ENCODE measurements around the gene DAW1.

DAW1 gene

DNA sequence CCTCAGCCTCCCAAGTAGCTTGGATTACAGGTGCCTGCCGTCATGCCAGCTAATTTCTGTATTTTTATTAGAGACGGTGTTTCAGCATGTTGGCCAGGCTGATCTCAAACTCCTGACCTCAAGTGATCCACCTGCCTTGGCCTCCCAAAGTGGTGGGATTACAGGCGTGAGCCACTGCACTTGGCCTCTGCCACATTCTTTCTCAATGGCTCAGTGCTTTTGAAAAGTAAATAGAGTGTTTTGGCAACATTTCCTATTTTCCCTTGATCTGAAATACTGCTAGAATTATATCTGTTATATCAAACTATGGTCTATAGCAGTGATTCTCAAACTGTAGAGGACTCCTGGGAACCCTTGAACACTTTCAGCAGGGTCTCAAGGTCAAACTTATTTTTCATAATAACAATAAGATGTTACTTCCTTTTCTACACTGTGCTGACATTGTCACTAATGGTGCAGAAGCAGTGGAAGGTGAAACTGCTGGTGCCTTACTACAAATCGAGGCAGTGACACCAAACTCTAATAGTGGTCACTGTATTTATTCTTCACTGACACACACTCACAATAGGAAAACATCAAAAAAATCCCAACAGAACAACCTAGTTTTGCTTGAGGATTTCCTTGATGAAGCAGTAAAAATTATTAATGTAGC is 10.6 kb downstream of the DAW1 start:
- H3K4me1 ChIP-seq (ENCODE audit: control insufficient read depth, insufficient read depth, low read length) = no peaks in the 10 kb centered on the region
- no peak overlapping the region for H3K4me3 ChIP-seq (ENCODE audit: low read depth, low read length)
- no peaks in the 10 kb centered on the region for H3K27me3 ChIP-seq (ENCODE audit: control insufficient read depth, insufficient read depth, low read length)
- no peaks in the 10 kb centered on the region for H3K9me3 ChIP-seq (ENCODE audit: control insufficient read depth, insufficient read depth, low read length)
- no peak overlapping the region for H3K27ac ChIP-seq (ENCODE audit: low read depth, low read length)
- H3K9ac ChIP-seq (ENCODE audit: low read depth, low read length) = no peak overlapping the region
- H3K36me3 ChIP-seq (ENCODE audit: control insufficient read depth, insufficient read depth, low read length) = no peaks in the 10 kb centered on the region

DNA sequence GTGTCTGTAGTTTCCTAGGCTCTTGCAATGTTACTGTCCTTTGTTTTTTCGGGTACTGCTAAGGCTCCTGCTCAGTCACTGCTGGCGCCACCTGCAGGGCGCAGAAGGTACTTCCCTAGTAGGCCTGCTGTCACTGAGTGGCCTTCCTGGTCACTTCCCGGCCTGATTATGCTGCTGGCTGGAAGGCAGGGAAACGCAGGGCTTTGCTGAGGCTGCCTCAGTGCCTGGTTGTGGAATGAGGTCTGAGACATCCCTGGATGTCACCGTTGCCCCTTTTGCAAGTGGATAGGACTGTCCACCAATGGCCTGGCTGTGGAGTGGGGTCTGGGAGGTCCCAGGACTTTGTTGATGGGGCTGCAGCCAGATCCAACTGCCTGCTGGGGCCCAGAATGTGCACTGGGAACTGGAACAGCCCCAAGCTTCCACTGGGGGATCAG is 13.1 kb downstream of the DAW1 start:
- H3K27ac ChIP-seq (ENCODE audit: low read depth, low read length) = no peak overlapping the region
- H3K27me3 ChIP-seq (ENCODE audit: control insufficient read depth, insufficient read depth, low read length) = no peaks in the 10 kb centered on the region
- no peak overlapping the region for H3K9ac ChIP-seq (ENCODE audit: low read depth, low read length)
- H3K4me3 ChIP-seq (ENCODE audit: low read depth, low read length) = no peak overlapping the region
- no peaks in the 10 kb centered on the region for H3K4me1 ChIP-seq (ENCODE audit: control insufficient read depth, insufficient read depth, low read length)
- no peaks in the 10 kb centered on the region for H3K36me3 ChIP-seq (ENCODE audit: control insufficient read depth, insufficient read depth, low read length)
- H3K9me3 ChIP-seq (ENCODE audit: control insufficient read depth, insufficient read depth, low read length) = no peaks in the 10 kb centered on the region

DNA sequence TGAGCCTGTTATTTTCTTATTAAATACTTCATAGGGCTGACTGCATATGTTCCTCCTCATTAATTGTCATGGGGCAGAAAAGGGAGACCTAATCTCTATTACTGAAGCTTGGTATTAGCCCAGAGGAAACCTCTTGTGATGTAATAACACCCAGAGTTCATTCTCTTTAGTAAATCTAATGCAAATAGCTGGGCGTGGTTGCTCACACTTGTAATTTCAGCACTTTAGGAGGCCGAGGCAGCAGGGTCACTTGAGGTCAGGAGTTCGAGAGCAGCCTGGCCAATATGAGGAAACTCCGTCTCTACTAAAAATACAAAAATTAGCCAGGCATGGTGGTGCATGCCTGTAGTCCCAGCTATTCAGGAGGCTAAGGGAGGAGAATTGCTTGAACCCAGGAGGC is 14.7 kb downstream of the DAW1 start:
- Histone ChIP-seq H3K9ac (ENCODE audit: low read depth, low read length) (no peak overlapping the region), H3K27ac (ENCODE audit: low read depth, low read length) (no peak overlapping the region), H3K4me1 (ENCODE audit: control insufficient read depth, insufficient read depth, low read length) (no peaks in the 10 kb centered on the region), H3K9me3 (ENCODE audit: control insufficient read depth, insufficient read depth, low read length) (no peaks in the 10 kb centered on the region), H3K4me3 (ENCODE audit: low read depth, low read length) (no peak overlapping the region), H3K36me3 (ENCODE audit: control insufficient read depth, insufficient read depth, low read length) (no peaks in the 10 kb centered on the region), H3K27me3 (ENCODE audit: control insufficient read depth, insufficient read depth, low read length) (no peaks in the 10 kb centered on the region)

DNA sequence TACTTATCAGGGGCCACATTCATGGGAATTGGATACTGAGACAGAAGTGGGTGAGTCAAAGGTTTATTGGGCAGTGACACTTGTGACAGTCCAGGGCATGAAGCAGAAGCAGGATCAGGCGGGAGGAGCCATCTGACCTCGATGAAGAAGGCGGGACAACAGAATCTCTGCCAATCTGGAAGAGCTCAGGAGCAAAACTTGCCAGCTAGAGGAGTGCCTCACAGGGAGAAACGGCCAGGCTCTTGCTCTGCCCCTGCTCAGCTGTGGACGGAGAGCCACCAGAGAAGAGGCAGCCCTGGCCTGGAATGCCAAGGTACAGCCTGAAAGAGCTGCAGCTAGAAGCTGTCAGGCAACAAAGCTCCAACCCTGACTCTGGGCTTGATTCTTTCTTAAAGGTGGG is 16.9 kb downstream of the DAW1 start:
- Histone ChIP-seq H3K27ac (ENCODE audit: low read depth, low read length) (no peak overlapping the region), H3K36me3 (ENCODE audit: control insufficient read depth, insufficient read depth, low read length) (no peaks in the 10 kb centered on the region), H3K9ac (ENCODE audit: low read depth, low read length) (no peak overlapping the region), H3K4me1 (ENCODE audit: control insufficient read depth, insufficient read depth, low read length) (no peaks in the 10 kb centered on the region), H3K9me3 (ENCODE audit: control insufficient read depth, insufficient read depth, low read length) (no peaks in the 10 kb centered on the region), H3K27me3 (ENCODE audit: control insufficient read depth, insufficient read depth, low read length) (no peaks in the 10 kb centered on the region), H3K4me3 (ENCODE audit: low read depth, low read length) (no peak overlapping the region)

DNA sequence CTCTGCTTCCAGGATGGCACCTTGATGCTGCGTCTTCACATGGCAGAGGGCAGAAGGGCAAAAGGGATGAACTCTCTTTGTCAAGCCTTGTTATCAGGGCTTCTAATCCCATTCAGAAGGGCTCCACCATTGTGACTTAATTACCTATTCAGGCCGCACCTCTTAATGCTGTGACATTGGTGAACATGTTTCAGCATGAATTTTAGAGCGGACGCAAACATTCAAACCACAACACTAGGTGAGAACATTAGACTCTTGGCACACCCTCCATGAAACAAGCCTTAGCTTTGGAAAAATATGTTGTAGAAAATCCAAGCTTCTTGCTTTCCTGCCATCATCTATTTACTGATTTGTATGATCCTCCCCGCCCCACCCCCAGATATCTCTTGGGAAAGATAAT is 17.9 kb downstream of the DAW1 start:
- no peak overlapping the region for H3K9ac ChIP-seq (ENCODE audit: low read depth, low read length)
- no peaks in the 10 kb centered on the region for H3K36me3 ChIP-seq (ENCODE audit: control insufficient read depth, insufficient read depth, low read length)
- no peak overlapping the region for H3K4me3 ChIP-seq (ENCODE audit: low read depth, low read length)
- no peaks in the 10 kb centered on the region for H3K4me1 ChIP-seq (ENCODE audit: control insufficient read depth, insufficient read depth, low read length)
- H3K27me3 ChIP-seq (ENCODE audit: control insufficient read depth, insufficient read depth, low read length) = no peaks in the 10 kb centered on the region
- no peaks in the 10 kb centered on the region for H3K9me3 ChIP-seq (ENCODE audit: control insufficient read depth, insufficient read depth, low read length)
- H3K27ac ChIP-seq (ENCODE audit: low read depth, low read length) = no peak overlapping the region

DNA sequence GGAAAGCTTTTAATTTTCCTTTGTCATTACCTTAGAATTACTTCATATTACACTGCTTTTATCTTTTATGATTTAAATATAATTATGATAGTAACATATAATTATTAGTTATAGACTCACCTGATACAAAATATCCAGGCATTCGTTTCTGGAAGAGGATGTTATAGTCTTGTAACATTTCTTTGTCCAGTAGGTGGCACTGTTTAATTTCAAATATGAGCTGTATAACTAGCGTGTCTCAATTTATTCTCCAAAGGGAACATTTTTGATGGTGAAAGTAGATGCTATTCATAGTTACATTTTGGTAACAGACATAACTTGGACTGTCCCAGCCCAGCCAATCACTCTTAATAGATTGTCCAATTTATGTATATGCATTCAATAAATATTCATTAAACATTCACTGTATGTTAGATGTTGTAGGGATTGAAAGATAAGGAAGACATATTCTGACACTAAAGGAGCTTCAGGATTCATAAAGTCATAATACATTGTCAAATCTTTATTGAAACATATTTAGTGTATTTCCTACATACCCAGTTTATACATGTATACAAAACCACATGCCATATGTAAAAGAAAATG is 19.2 kb downstream of the DAW1 start:
- H3K36me3 ChIP-seq (ENCODE audit: control insufficient read depth, insufficient read depth, low read length) = no peaks in the 10 kb centered on the region
- H3K4me3 ChIP-seq (ENCODE audit: low read depth, low read length) = no peak overlapping the region
- H3K4me1 ChIP-seq (ENCODE audit: control insufficient read depth, insufficient read depth, low read length) = no peaks in the 10 kb centered on the region
- H3K9me3 ChIP-seq (ENCODE audit: control insufficient read depth, insufficient read depth, low read length) = no peaks in the 10 kb centered on the region
- no peak overlapping the region for H3K9ac ChIP-seq (ENCODE audit: low read depth, low read length)
- no peaks in the 10 kb centered on the region for H3K27me3 ChIP-seq (ENCODE audit: control insufficient read depth, insufficient read depth, low read length)
- no peak overlapping the region for H3K27ac ChIP-seq (ENCODE audit: low read depth, low read length)

DNA sequence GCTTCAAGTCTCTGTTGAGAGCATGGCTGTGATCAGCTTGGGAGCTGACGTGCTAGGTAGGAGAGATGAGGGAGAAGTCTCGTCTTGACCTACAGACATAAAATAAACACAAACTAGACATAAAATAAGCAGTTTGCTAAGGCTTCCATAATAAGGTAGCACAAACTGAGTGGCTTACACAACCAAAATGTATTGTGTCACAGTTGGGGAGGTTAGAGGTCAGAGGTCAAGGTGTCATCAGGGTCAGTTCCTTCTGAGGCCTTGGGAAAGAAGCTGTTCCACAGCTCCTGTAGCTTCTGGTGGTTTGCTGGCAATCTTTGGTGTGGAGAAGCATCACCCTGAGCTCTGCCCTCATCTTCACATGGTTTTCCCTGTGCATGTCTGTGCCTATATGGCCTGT is 20.2 kb downstream of the DAW1 start:
- Histone ChIP-seq H3K27ac (ENCODE audit: low read depth, low read length) (no peak overlapping the region), H3K27me3 (ENCODE audit: control insufficient read depth, insufficient read depth, low read length) (no peaks in the 10 kb centered on the region), H3K4me3 (ENCODE audit: low read depth, low read length) (no peak overlapping the region), H3K4me1 (ENCODE audit: control insufficient read depth, insufficient read depth, low read length) (no peaks in the 10 kb centered on the region), H3K36me3 (ENCODE audit: control insufficient read depth, insufficient read depth, low read length) (no peaks in the 10 kb centered on the region), H3K9ac (ENCODE audit: low read depth, low read length) (no peak overlapping the region), H3K9me3 (ENCODE audit: control insufficient read depth, insufficient read depth, low read length) (no peaks in the 10 kb centered on the region)

DNA sequence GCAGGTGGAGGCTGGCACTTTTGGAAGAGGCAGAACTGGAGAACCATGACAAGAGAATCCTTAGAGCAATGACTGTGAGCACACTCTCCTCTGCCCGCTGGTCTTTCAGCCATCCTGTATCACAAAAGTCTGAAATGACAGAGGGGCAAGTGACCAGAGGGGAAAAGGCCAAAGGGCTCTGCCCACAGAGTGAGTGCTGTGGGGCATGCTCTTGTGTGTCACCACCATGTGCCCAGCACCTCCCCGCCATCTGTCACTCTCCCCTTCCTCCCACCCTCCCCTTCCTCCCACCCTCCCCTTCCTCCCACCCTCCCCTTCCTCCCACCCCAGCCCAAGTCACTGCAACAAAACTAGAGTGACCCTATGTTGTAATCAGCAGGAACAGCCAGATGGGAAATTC is 31.9 kb downstream of the DAW1 start:
- no peak overlapping the region for H3K4me3 ChIP-seq (ENCODE audit: low read depth, low read length)
- H3K4me1 ChIP-seq (ENCODE audit: control insufficient read depth, insufficient read depth, low read length) = no peaks in the 10 kb centered on the region
- no peaks in the 10 kb centered on the region for H3K36me3 ChIP-seq (ENCODE audit: control insufficient read depth, insufficient read depth, low read length)
- no peaks in the 10 kb centered on the region for H3K9me3 ChIP-seq (ENCODE audit: control insufficient read depth, insufficient read depth, low read length)
- no peak overlapping the region for H3K27ac ChIP-seq (ENCODE audit: low read depth, low read length)
- no peak overlapping the region for H3K9ac ChIP-seq (ENCODE audit: low read depth, low read length)
- H3K27me3 ChIP-seq (ENCODE audit: control insufficient read depth, insufficient read depth, low read length) = no peaks in the 10 kb centered on the region

DNA sequence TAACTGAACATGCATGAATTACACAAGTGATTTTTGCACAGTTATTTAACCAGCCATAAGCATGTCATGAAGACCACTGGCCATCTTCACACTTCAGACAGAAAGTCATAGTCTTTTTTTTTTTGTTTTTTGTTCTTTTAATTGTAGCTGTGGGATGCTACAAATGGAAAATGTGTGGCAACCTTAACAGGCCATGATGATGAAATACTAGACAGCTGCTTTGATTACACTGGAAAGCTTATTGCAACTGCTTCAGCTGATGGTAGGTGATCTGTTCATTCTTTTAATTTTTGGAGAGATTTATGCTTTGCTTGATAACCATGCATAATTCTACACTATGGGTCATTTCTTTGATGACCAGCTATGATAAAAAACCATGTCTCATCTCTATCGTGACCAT is 35.6 kb downstream of the DAW1 start:
- H3K4me1 ChIP-seq (ENCODE audit: control insufficient read depth, insufficient read depth, low read length) = no peaks in the 10 kb centered on the region
- no peaks in the 10 kb centered on the region for H3K27me3 ChIP-seq (ENCODE audit: control insufficient read depth, insufficient read depth, low read length)
- no peaks in the 10 kb centered on the region for H3K36me3 ChIP-seq (ENCODE audit: control insufficient read depth, insufficient read depth, low read length)
- H3K9me3 ChIP-seq (ENCODE audit: control insufficient read depth, insufficient read depth, low read length) = no peaks in the 10 kb centered on the region
- no peak overlapping the region for H3K4me3 ChIP-seq (ENCODE audit: low read depth, low read length)
- H3K9ac ChIP-seq (ENCODE audit: low read depth, low read length) = no peak overlapping the region
- no peak overlapping the region for H3K27ac ChIP-seq (ENCODE audit: low read depth, low read length)

DNA sequence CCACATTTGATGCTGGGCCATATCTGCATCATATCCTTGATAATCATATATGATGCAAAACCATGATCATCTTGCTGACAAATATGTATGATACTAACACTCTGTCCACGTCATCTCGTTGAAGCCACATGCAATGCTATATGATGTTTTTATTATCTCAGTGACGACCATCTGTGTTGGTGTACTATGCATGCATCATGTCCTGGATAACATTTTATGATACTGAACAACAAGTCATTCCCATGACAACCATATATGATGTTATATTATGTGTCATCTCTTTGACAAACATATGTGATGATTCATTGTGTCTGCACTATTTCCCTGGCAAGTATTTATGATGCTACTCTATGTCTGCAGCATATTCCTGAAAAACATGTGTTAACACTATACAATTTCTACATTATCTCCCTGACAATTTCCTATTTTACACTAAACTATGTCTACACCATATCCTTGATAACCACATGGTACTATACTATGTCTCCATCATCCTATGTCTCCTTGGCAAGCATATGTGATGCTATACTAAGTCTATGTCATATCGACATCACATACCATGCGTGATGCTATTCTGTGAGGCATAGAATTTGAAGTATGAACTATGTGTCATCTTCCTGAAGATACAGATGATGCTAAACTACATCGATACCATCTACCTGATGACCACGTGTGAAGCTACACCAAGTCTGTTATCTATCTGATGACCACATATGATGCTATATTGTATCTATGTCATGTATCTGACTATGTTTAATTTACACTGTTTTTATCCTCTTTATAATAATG is 37.0 kb downstream of the DAW1 start:
- Histone ChIP-seq H3K27ac (ENCODE audit: low read depth, low read length) (no peak overlapping the region), H3K9ac (ENCODE audit: low read depth, low read length) (no peak overlapping the region), H3K27me3 (ENCODE audit: control insufficient read depth, insufficient read depth, low read length) (no peaks in the 10 kb centered on the region), H3K36me3 (ENCODE audit: control insufficient read depth, insufficient read depth, low read length) (no peaks in the 10 kb centered on the region), H3K4me3 (ENCODE audit: low read depth, low read length) (no peak overlapping the region), H3K9me3 (ENCODE audit: control insufficient read depth, insufficient read depth, low read length) (no peaks in the 10 kb centered on the region), H3K4me1 (ENCODE audit: control insufficient read depth, insufficient read depth, low read length) (no peaks in the 10 kb centered on the region)

DNA sequence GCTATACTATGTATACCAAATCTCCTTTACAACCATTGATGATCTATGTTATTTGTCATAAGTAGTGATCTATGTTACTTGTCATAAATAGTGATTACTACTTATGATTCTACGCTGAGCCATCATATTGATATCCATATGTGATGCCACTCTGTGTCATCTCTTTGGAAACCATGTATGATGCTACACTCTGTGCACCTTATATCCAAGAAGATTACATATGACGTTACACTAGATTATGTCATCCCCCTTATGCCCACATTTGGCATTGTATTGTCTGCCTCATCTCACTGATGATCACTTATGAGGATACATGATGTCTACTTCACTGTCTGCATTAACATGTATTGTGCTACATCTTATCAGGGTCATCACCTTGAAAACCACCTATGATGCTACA is 42.9 kb downstream of the DAW1 start:
- Histone ChIP-seq H3K27ac (ENCODE audit: low read depth, low read length) (no peak overlapping the region), H3K4me1 (ENCODE audit: control insufficient read depth, insufficient read depth, low read length) (no peaks in the 10 kb centered on the region), H3K27me3 (ENCODE audit: control insufficient read depth, insufficient read depth, low read length) (no peaks in the 10 kb centered on the region), H3K4me3 (ENCODE audit: low read depth, low read length) (no peak overlapping the region), H3K9ac (ENCODE audit: low read depth, low read length) (no peak overlapping the region), H3K36me3 (ENCODE audit: control insufficient read depth, insufficient read depth, low read length) (no peaks in the 10 kb centered on the region), H3K9me3 (ENCODE audit: control insufficient read depth, insufficient read depth, low read length) (no peaks in the 10 kb centered on the region)
